GM19240 (cell line): Measurements from ENCODE around the gene RUVBL1.

Source experiments
- DNase-seq: peaks from one replicate; pipeline ENCODE4 v3.0.0; 2011; ENCODE audit warnings: low spot score; ENCODE audit not compliant: insufficient read length

Gene RUVBL1

DNA sequence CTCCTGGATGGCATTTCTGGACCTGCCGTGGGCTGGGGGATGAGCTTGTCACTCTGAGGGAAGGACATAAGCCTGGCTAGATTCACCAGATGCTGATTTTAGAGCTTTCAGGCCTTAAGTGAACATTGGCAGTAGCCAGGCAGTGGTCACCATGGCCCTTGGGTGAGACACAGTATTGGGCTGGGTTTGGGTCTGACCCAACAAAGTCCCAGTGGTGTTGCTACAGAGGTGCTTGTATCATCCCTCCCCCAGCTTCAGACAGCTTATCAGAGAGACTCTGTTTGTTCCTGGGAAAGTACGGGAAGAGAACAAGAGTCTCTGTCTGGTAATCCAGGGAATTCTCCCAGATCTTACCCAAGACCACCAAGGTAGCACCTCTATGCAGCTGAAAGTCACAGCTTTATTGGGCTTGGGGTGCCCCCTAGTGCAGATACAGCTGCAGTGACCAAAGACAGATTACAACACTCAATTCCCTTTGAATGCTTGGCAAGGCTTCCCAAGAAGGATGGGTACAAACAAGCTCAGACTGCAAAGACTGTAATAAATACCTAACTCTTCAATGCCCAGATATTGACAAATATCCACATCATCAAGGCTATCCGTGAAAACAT lies 9.8 kb upstream of the RUVBL1 start:
- DNase-seq = no peak

DNA sequence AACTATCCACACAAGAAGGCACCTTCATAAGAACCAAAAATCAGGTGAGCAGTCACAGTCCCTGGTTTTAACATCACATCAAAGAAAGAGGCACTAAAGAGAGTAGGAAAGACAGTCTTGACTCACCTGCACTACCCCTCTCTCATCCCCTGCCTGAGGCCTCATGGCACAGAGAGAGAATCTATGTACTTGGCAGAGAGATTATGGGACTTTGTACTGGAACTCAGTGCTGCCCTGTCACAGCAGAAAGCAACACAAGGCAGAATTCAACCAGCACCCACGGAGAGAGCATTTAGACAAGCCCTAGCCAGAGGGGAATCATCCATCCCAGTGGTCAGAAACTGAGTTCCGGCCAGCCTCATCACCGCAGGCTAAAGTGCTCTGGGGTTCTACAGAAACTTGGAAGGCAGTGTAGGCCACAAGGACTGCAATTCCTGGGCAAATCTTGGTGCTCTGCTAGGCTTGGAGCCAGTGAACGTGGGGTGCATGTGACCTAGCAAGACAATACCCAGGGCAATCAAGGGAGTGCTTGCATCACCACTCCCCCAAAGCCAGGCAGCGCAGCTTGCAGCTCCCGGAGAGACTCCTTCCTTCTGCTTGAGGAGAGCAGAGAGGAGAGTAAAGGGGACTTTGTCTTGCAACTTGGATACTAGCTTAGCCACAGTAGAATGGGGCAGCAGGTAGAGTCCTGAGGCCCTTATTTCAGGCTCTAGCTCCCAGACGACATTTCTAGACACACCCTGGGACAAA lies 8.5 kb upstream of the RUVBL1 start:
- DNase-seq = no peak

DNA sequence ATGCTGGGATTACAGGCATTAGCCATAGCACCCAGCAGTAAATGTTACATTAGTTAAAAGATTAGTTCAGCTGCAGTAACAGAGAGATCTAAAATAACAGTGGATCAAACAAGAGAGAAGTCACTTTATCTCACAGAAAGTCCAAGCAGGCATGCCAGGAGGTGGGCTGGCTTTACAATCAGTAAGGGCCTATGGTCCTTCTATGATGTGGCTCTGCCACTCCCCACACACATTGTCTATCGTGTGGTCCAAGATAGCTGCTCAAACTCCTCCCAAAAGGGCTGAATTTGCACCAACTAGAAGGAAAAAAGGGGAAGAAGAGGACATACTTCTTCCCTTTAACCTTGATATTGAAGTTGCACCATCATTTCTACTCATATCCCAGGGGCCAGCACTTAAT lies 4.6 kb upstream of the RUVBL1 start:
- DNase-seq = no peak

DNA sequence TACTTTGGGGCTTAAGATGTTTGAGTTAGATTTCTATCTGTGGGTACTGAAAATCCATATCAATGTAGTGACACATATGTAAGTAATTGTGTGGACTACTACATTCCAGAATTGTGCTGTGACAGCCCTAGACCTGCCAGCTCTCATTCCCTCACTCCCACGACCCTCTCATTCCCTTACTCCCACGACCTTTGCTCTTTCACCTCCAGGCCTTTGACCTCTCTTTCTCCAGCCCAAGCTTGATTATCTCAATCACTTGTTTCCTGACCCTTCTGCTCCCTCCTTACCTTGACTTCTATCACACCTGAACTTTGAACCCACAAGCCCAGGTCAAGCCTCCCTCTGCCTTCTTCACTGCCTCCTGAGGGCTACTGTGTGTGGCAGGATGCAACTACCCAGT lies 3.6 kb upstream of the RUVBL1 start:
- no peak for DNase-seq

DNA sequence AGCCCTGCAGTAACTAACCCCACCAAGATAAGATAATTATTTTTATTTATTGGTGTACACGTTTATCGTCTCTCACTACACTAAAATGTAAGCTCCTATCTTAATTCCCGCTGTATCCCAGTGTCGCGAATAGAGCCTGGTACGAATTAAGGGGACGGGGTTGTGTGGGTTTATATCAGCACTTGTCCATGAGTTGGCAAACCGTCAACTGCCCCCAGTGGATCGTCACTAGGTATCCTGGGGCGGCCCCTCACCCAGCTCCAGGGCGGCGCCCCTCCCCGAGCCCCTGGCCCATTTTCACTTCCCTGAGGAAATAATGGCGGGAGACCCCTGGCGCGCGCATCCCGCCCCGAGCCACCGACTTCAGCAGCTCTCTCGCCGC lies 465 bp downstream of the RUVBL1 start:
- no peak for DNase-seq

DNA sequence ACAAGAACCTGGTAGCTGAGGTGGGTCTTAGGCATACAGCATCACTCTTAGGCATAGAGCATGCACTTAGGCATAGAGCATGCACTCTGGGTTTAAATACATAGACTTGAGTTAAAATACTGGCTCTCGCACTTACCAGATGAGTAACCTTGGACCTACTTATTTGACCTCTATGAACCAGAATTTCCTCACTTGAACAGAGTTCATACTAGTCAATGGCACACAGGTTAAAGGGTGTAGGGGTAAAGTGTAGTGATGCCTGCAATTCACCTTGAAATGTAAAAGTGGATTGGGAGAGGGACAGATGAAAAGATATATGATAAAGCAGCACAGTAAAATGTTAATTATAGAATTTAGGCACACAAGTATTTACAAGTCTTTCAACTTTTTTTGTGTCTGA lies 1.6 kb downstream of the RUVBL1 start:
- DNase-seq = no peak

DNA sequence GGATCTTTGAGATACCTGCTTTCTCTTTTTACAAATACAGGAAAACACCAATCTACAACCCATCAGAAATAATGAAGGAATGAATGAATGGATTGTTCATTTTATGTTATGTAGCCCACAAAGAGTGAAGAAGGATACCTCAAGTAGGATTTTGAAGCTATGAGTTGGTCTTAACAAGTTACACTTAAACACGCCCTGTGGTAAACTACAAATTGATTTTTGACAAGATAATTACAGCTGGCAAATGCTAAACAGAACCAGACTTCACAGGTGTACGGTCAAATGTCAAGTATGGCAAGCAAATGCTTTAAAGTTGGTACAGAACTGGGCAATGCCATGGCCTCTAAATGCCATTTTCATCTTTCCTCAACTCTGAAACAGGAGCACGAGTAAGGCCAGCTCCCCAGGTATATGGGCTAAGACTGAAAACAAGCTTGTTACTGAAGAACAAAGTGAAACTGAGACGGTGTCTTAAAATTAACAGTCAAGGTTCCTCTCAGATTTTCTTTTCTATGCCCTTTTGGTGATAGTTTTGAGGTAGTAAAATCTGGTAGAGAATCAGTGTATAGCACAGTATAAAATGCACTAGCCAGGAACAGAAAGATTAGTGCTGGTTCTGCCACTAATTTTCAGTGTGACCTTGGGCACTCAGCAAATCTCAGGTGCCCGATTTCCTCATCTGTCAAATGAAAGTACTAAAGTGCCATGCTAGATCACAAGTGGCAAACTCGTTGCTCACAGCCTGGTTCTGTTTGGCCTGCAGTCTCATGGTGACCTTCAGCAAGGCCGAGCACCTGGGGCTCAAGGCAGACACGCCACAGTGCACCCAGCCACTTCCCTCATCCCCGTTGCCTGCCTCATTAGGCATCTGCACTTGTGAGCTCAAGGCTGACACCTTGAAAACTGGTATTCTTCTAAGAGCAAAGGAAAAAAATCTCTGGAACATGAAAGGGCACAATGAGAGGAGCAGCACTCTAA lies 9.5 kb downstream of the RUVBL1 start:
- no peak for DNase-seq

DNA sequence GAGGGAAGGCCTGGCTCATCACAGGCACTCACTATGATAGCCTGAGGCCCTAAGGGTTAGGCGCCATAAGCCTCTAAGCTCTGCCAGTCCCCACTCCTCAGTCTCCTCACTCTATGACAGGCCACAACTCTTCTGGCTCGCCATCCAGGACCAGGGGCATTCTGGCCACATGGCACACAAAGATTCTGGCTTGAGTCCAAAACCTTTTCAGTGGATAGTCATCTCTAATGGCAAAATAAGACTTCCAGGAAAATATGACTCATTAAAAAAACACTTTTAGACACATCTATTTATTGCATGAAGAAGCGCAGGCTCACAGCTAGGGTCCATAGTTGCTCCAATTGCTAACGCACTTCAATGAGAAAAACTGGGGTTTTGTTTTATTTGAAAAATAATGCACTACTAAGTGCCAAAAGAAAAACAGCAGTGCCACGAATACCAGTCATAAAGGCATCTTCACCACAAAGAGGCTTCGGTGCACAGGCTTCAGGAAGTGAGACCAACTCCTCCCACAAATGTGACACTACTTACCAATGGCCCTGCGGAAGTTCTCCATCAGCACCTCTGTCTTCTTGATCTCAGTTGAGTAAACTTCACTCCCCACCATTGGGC lies 11.1 kb downstream of the RUVBL1 start:
- DNase-seq = no peak

DNA sequence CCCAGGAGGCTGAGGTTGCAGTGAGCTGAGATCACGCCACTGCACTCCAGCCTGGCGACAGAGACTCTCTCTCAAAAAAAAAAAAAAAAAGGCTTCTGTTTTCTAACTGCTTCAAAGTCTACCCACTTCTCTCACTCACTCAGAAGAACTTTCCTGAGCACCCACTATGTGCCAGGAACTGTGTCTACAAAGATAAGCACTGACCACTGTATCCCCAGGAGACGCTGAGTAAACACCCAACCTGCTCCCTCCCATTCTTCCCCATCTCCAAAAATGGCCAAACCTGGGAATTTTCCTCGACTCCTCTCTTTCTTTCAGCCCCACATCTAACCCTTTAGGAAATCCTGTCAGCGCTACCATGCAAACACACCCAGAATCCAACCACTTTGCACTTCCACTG lies 12.5 kb downstream of the RUVBL1 start:
- no peak for DNase-seq

DNA sequence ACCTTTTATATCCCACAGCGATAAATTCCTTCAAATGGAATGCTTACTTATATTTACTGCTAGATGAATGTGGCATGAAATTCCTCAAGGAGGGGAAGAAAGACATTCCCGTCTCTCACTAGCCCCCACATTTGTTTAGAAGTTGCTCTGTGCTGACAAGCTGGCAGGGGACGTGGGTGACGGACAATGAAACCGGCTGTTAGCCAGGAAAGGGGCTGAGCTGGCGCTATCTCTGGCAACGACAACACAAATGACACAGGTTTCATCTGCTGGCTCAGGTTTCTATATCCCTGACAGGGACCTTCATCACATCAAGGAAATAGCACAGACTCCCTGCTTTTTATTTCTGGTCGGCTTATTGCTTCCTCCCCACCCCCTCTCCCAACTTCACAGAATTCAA lies 15.8 kb downstream of the RUVBL1 start:
- no peak for DNase-seq

DNA sequence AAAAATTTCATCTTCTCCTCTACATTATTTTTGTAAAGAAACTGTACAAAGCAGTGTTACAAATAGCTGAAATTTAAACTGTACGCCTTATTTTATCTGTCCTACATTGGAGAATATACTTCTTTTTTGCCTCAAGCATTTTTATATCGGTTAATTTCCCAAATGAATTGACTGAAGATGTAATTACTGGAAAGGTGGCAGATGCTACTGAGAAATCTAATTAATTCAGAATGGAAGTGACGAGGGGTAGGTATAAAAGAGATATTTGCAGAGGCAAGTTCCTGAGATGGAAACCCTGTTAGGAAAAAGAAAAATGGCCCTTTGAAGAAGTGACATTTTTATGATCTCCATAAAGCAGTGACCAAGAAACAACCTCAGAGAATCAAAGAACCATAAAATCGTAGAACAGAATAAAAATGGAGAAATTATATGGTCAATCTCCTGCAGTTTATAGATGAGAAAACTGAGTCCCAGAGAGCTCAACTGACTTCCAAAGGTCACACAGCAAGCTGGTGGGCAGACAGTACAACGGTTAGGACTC lies 20.4 kb downstream of the RUVBL1 start:
- DNase-seq = no peak

DNA sequence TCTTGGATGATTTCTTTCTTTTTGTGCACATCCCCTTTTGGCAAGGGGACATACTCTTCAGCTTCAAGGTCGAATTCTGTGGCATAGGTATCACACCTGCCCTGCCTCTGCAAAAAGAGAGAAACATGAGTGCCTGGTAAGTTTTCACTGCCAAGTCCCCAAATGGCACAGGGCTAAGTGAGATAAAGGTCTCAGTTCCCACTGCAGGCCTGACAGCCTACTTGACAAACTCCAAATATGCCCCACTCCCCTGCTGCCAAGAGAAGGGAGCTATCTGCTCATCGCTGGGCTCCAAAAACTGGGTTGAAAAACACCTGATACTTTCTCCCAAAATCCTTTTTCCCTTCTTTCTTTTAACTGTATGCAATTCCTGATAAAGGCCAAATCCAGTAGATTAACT lies 23.0 kb downstream of the RUVBL1 start:
- no peak for DNase-seq

DNA sequence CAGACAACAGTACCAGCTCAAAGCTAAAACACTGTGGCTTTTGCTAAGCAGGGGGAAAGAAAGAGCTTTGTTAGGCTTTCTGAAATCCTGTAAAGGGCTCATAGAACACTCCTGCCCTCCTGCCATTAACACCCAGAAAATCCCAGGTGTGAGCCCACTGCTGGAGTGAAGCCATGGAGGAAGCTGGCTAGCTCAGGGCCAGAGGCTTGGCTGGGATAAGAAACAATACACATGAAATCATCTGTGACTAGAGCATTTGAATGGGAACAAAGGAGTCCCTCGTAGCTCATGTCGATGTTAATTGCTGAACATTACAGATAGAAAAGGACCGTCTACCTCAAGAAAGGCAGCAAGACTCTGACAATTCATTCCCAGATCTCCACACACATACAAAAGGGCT lies 23.5 kb downstream of the RUVBL1 start:
- no peak for DNase-seq

DNA sequence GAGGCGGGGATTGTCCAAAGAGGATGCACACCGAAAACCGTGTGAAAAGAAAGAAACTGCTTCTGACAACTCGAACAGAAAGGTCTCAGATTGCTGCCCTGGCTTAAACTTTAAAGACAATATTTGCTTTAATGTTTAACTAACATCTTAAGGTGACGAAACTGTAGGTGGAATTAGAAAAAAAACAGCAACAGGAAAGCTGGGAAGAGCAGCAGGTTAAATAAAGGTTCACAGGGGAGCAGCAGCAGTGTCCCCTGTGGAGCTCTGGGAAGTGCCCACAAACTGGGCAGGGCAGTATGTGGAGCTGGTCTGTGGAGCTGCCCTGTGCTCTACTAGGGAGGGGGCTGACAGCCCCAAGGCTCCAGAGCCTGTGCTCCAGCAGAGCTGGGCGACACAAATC lies 25.4 kb downstream of the RUVBL1 start:
- DNase-seq = no peak

DNA sequence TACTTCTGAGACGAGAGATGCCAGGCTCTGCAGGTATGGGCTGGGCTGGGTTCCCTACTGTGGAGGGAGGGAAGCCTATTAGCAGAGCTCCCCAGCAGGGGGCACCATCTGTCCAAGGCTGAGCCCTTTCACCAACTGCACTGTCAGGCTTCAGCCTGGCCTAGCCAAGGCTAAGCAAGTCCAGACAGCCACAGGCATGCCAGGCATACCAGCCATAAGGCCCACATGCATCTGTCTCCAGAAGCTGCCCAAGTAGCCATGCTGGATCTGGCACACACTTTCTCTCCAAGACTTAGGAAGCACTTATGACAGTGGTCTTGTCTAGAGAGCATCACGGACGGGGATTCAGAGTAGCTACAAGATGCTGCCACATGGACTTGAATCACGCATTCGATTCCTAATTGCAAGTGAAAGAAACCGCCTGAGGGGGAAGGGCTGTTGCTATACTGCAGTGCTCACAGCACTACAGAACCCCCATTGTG lies 28.3 kb downstream of the RUVBL1 start:
- DNase-seq = peak; percentile 81

DNA sequence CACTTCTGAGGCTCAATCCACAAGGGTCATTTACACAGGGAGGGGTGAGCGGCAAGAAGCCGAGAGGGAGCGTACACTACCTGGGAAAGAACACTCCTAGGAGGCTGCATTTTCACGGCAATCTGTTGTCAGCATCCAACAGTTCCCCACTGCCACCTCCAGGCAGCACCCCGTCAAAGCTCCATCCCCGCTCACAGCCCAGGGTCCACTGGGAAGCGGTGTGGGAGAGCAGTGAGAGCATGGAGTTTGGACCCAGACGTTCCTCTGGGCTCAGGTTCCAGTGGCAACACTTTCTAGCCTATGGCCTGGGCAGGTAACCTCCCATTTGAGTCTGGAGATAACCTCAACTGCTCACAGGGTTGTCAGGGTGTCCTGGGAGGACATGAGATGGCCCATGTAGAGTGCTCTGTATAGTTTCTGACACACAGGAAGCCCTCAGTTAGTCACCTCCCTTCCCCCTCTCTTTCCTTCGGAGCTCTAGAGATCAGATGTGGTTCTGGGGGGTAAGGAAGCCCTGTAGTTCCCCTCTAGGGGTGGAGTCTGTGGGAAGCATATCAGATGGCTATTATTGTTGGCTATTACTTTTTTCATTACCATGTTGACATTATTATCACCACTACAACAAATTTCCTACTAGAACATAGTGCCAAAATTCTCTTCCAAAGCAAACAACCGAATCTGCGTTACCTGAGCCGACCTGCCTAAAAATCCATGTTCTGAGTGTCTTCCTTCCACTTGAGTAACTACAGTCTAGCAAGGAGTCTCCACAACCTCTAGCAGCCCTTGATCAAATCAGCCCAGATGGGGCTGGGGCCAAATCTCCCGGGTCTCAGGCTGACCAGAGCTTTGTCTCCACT lies 29.1 kb downstream of the RUVBL1 start:
- DNase-seq = no peak

DNA sequence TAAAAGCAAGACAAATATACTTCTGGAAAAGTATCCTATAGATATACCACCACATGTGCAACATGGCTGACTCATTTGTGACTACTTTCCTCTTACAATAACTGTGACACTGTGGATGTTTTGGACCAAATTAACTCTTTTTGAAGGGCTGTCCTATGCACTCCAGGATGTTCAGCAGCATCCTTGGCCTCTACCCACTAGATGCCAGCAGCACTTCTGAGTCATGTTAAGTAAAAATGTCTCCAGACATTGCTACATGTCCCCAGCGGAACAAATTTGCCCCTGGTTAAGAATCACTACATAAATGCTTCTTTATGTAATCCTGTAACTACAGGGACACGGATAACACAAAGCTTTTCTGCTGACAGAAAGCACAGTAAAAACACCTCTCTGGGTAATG lies 32.0 kb downstream of the RUVBL1 start:
- DNase-seq = no peak

DNA sequence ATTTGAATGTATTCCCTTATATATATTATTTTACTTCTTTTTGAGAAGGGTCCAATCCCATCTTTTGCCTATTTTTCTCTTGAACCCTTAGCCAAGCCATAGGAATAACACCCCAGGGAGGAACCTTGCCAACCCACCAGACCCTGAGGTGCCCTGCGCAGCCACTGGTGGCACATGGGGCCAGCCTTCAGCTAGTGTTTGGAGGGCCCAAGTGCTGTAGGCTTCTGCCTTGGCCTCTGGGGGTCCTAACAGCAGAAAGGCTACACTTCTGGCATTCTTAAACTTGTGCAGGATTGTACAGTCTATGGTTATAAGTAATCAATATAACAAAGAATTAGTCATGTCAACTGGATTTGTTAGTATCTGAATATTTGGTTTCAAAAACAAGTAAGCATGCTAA lies 34.5 kb downstream of the RUVBL1 start:
- DNase-seq = no peak

DNA sequence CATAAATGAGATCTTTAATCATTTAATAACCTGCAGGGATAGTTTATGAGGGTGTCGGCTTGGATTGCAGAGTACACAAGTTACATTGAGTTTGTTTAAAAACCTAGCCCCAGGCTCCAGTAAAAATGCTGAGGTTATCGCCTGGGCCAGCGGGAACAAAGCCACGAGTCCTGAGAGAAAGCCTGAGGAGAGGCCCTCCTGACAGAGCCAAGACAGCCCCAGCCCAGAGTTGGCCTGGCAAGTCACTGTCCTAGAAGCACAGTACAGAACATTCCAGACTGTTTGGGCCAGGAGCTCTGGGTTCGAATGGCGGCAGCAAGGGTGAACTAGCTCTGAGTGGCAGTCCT lies 39.0 kb downstream of the RUVBL1 start:
- no peak for DNase-seq

DNA sequence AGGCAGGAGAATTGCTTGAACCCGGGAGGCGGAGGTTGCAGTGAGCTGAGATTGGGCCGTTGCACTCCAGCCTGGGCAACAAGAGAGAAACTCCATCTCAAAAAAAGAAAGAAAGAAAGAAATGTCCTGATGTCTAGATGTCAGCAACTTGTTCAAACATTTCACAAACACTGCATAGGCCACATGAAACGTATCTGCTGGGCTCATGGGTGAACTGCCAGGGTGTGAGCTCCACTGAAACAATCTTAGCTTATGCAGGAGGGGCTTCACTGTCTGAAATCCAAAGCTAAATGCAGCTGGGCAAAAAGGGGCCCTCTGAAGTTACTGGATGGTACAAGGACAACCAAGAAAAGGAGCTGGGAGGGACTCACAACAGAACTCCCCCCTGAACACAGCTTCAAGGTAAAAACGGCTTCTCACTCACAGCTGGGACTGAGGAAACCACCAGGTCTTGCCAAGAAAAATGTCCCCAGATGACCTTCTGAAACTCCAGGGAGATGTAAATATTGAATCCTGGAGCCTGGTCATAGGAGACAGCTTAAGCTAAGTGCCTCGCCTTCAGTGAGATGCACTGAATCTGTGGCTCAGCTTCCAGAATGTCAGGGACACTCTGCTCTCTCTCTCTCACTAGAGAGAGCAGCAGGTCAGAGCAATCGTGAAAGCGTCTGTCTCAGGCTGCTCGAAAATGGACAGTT lies 39.5 kb downstream of the RUVBL1 start:
- DNase-seq = no peak
